ENCODE data around the gene CA12.

- TF ChIP-seq, protein P1, sequence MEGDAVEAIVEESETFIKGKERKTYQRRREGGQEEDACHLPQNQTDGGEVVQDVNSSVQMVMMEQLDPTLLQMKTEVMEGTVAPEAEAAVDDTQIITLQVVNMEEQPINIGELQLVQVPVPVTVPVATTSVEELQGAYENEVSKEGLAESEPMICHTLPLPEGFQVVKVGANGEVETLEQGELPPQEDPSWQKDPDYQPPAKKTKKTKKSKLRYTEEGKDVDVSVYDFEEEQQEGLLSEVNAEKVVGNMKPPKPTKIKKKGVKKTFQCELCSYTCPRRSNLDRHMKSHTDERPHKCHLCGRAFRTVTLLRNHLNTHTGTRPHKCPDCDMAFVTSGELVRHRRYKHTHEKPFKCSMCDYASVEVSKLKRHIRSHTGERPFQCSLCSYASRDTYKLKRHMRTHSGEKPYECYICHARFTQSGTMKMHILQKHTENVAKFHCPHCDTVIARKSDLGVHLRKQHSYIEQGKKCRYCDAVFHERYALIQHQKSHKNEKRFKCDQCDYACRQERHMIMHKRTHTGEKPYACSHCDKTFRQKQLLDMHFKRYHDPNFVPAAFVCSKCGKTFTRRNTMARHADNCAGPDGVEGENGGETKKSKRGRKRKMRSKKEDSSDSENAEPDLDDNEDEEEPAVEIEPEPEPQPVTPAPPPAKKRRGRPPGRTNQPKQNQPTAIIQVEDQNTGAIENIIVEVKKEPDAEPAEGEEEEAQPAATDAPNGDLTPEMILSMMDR (IDR thresholded peaks at IDR 0.05): no peak
- TF ChIP-seq EZH2 (IDR thresholded peaks at IDR 0.05; ENCODE audit: borderline replicate concordance, insufficient read depth, low read depth, low read length, poor library complexity, severe bottlenecking): no peak
Observed at GRCh38 chr15:63422891-63423590, 41.4 kb upstream of the CA12 start.
